Measurements from ENCODE around the gene RAB19.

RAB19 gene, protein sequence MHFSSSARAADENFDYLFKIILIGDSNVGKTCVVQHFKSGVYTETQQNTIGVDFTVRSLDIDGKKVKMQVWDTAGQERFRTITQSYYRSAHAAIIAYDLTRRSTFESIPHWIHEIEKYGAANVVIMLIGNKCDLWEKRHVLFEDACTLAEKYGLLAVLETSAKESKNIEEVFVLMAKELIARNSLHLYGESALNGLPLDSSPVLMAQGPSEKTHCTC

DNA sequence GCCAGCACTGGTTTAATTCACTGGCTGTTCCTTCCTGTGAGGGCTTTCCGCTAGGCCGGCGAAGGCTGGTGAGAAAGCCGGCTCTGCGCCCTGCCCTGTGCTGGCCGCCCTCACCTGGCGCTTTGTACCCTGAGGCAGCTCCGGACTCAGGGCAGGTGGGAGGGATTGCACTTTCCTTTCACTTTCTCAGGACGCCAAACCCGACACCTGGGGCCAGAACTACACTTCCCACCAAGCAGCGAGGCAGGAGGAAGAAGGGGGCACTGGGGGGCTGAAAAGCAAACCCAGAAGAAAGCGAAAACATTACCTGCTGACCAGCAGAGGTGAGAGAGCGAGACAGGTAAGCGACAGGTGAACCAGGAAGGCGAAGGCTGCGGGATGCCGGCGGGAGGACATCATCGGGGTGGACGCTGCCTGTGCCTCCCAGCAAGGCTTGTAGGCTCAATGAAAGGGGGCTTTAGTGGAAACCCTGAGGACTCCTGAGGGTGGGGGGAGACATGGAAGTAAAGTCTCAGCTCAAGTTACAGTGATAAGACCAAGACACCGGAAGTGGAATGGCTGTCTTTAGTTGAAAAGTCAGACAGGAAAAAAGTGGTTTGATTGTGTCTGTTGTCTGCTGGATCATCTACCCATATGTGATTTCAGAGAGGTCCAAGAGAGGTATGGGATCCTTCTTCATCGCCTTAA, at the start of gene RAB19:
Gene RAB19, plus strand, starts transcription at position 181 of the 687 bp plus-strand sequence. CDS start 3,589 bp downstream, outside the sequence.
- DNase-seq = no peak

DNA sequence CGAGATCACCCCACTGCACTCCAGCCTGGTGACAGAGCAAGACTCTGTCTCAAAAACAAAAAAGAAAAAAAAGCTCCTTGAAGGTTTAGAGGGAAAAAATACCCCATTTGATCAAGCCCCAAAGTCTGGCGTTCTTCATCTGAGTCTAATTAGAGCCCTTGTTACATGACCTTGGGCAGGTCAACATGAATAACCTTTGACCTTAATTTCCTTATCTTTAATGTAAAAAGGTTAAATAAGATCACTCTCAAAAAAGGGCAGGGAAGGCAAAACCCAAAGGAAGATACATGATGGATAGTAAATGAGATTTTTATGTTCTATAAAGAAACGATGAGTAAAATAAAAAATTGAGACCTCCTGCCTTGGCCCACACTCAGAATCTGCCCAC, 45.8 kb upstream of the RAB19 start:
- DNase-seq = no peak

DNA sequence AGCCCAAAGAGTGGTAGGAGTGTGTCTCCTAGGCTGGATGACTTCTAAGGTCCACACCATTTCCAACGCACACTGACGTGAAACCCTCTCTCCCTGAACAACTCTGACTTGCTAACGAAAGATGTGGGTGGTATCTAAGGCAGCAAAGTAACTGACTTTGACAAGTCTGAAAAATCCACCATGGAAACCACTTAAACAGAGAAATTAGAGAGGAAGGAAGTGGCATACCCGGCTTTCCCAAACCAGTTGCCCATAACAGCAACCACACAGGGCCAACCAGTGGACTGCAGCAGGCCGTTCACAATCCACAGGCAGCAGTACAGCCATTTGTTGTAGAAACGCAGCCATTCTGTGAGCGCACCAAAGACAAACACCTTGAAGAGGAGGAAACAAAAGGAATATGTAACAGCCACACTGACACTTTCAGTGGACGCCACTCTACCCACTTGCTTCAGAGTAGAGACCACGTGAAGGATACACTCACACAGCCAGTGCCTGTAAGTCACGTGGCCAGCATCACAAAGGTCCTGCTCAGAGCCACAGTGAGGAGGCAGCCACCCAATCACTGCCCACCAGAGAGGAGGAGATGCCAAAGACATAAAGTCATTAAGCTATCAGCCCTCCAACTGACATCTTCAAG, 45.3 kb upstream of the RAB19 start:
- DNase-seq = no peak

DNA sequence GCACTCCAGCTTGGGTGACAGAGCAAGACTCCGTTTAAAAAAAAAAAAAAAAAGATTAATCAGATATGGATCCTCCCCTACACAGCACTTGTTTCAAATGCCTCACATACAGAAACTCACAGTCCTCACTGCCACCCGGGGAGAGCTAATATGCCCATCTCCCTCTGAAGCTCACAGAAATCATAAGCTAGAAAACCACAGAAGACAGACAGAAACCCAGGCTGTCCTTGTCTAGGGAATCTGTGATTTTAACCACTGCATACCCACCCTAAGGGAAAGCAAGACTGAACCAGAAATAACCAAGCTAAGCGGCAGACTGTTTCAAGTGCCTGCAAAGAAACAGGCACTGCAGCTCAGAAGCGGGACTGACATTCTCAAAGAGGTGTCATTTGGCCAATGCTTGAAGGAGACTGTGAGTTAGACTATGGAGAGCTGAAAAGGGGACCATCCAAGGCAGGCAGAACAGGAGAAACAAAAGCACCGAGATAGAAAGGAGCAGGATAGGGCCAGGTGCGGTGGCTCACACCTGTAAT, 43.1 kb upstream of the RAB19 start:
- DNase-seq = no peak

DNA sequence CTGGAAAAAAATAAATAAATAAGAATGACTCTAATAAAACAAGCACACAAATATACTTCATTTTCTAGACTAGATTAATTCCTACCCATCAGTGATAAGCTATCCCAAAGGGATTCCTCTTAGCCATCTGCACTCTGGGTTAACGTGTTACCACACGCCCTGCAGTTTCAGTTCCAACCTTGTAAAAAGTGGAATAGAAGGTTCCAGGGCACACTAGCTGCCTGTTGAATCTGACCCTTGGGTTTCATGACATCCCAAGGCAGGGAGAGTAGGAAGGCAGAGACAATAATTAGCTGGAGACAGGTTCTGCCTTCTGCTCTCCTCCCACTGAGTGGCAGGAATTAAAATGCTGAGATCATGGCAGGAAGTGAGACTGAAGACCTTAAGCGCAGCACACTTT, 39.0 kb upstream of the RAB19 start:
- peak; percentile 93 for DNase-seq

DNA sequence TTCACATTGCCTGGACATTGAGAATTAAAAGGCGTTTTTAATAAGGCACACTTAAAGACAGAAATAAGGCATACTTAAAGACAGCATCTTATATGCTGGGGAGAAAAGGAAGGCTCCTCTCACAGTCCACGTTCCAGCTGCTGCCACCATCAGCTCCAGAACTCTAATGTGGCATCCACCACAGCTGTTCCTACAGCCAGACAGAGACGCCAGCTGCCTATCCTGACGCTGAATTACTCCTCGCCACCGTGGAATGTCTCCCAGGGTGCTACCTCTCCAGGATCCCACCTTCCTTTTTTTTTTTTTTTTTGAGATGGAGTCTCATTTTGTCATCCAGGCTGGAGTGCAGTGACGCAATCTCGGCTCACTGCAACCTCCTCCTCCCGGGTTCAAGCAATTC, 36.3 kb upstream of the RAB19 start:
- peak; percentile 82 for DNase-seq

DNA sequence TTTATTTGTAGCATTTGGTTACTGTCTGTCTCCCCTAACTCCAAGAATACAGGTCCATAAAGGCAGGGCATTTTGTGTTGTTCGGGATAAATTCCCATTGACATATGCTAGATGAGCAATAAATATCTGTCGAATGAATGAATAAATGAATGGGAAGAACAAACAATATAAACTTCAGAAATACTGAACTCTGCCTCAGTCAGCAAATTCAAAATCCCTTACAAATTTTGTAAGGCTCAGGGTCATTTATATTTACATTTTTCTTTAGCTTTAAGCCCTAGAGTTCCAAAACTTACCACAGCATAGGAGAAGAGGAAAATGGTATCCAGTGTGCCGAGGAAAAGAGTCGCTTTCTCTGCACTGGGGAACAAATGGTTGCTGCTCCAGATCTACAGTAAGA, 34.6 kb upstream of the RAB19 start:
- no peak for DNase-seq

DNA sequence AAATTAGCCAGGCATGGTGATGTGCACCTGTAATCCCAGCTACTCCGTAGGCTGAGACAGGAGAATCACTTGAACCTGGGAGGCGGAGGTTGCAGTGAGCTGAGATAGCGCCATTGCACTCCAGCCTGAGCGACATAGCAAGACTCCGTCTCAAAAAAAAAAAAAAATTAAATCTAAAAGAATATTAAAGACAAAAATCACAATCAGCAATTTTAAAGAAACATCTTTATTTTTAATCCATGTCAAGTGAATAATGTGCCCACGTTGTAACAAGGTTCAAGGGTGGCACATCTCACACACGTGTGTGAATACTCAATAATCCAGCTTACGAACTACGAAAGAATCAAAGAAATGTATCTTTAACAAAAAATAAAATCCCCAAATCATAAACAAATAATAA, 28.5 kb upstream of the RAB19 start:
- no peak for DNase-seq

DNA sequence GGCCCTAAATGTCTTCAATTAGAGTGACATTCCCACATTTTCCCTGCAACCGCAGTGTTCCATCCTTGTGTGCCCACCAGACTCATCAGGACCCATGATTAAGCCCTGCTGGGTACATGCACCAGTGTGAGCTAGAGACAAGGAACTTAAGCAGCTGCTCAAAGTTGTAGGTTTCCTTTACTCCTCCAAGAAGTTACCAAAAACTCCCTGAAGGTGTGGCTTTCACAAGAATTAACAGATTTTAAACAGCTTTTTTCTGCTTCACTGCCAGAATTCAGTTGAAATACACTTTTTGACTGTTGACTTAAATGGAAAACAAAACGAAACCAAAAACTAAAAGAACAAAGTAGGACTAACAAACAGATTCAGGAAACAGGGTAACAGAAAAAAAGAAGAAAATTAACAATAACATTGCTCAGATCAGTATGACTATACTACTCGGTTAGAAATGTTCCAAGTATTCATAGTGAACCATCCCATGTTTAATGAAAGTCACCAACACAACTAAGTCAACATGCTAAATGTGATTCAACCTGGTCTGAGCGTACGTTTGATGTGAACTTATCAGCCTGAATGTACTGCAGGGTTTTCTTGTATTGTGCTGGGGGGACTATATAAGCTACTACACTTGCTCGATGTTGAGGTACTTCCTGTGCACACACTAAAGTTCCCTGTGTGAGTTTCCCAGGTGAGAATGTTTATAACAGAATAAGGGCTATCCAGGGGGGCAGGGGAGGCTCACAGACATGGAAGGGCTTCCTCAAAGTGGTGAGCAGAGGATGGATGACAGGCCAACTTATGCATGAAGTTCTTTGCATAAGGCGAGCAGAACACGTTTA, 27.7 kb upstream of the RAB19 start:
- no peak for DNase-seq

DNA sequence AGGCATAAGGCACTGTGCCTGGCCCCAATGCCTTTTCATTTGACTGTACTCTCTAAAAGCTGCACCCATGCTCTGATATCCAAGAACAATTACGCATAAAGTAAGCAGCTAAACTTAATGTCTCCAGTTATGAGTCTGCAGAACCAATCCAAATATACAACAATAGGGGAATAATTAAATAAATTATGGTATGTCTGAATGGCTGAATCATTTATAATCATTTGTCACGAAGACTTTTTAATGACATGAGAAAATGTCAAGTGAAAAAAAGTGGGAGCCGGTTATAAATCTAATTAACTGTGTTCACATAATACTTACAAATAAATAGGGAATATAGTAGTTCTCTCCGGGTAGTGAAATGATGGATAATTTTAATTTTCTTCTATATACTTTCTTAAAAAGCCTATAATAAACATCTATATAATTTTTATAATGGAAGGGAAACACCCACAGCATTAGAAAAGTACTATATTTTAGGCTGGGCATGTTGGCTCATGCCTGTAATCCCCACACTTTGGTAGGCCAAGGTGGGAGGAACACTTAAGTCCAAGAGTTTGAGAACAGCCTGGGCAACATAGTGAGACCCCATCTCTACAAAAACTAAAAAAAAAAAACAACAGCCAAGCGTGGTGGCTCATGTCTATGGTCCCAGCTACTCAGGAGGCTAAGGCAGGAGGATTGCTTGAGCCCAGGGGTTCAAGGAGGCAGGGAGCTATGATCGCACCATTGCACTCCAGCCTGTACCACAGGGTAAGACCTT, 19.7 kb upstream of the RAB19 start:
- no peak for DNase-seq

DNA sequence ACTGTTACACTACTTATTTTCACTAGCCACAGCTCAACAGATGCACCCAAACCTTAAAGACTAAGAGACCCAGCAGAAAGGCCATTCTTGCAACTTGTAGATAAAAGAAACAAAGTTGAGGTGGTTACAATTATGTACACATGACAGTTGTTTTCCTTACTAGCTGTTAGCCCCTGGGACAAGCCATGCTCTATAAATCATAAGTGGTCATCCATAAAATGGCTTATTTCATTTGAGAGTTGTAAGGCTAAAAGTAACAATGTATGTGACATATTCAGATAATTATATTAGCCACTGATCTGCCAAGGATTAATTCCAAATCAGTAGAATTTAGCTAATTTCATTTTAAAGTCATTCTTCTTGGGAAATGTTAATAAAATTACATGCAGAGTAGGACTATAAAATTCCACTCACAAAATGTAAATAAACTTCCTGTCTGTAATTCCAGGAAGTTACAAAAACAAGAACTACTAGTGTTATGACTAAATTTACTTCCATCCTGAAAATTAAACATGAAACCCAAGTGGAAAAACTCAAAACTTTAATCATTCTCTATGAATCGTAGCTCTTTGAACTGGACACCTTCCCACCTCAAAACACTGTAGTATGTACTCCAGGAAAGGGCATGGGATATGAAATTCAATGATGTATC, 18.8 kb upstream of the RAB19 start:
- no peak for DNase-seq

DNA sequence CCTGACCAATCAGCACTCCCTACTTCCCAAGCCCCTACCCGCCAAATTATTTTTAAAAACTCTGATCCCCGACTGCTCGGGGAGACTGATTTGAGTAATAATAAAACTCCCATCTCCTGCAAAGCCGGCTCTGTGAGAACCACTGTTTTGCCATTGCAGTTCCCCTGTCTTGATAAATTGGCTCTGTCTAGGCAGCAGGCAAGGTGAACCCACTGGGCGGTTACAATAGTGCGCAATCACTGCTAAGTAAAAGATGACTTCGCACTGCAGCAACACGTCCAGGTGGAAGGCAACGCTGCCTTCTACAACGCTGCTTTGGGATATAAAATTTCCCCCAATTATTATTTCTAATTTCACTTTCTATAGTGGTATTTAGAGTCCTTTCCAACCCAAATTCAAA, 14.4 kb upstream of the RAB19 start:
- DNase-seq = no peak

DNA sequence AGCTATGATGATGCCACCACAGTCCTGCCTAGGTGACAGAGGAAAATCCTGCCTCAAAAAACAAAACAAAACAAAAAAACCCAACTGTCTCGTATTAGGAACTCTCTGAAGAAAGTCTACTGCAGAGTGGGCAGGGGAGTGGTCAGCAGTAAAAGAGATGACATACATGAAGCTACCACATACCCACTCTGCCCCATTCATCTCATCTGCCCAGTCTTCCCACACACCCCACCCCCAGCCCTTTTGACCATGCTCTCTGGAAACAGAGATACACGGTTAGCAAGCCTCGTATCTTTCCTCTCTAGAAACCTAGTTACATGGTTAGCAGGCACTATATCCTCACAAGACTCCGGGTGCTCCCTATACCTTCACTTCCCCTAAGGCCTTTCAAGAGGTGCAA, 13.8 kb upstream of the RAB19 start:
- DNase-seq = no peak

DNA sequence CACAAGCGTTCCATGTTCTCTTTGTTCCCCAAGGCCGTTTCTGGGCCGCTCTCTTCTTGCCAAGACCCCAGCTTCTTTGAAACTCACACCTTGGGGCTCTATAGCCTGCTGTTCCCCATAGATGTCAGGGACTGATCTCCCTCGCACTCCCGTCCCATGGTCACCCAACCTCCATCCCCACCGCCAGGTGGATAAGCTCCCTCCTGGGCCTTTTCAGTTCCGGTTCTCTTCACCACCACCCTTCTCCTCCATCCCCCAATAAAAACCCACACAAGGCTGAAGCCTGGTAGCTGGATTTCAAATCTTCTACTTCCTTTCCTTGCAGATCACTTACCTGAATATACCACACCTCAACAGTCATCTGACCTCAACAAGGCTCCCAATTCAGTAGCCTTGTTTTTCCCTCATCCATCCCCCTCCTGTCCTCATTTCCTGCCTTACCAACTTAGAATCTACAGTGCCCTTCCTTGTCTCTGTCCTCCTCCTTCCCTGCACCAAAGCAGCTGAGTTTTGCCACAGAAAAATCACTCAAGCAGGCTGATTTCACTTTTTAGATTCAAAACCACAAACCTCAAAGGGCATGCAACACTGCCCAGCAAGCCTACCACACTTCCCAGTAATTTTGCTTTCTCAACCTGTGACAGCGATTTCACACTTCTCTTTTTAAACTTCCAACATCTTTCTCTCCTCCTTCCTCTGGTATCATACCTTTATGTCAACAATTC, 13.2 kb upstream of the RAB19 start:
- no peak for DNase-seq

DNA sequence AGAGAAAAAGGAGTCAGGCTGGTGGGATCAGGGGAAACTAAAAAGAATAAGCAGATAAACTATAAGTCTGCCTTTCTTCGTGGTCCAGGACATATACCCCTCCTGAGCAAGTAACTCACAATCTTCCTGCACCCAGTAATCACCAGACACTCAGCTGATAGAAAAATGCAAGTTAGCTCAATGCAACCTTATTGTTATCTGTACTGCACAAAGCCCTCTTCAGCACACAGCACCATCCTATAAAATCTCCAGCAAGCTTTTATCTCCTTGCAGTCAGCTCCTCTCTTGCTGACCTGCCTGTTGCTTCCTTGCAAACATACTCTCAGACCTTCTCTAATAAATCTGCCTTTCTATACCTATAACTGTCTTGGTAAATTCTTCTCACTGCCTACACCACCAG, 12.2 kb upstream of the RAB19 start:
- DNase-seq = no peak

DNA sequence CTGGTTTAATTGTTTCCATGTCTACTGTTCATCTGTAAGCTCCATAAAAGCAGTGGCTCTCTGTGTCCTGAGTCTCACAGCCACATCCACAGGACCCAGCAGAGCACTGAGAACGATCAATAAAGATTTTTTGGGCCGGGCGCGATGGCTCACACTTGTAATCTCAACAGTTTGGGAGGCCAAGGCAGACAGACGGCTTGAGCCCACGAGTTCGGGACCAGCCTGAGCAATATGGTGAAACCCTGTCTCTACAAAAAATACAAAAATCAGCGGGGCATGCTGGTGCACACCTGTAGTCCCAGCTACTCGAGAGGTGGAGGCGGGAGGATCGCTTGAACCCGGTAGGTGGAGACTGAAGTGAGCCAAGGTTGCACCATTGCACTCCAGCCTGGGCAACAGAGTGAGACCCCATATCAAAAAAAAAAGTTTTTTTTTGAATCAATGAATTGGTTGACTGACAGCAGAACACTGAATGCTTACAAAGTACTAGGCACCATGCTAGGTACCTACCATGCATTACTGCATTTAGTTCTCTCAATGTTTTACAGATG, 10.0 kb upstream of the RAB19 start:
- no peak for DNase-seq

DNA sequence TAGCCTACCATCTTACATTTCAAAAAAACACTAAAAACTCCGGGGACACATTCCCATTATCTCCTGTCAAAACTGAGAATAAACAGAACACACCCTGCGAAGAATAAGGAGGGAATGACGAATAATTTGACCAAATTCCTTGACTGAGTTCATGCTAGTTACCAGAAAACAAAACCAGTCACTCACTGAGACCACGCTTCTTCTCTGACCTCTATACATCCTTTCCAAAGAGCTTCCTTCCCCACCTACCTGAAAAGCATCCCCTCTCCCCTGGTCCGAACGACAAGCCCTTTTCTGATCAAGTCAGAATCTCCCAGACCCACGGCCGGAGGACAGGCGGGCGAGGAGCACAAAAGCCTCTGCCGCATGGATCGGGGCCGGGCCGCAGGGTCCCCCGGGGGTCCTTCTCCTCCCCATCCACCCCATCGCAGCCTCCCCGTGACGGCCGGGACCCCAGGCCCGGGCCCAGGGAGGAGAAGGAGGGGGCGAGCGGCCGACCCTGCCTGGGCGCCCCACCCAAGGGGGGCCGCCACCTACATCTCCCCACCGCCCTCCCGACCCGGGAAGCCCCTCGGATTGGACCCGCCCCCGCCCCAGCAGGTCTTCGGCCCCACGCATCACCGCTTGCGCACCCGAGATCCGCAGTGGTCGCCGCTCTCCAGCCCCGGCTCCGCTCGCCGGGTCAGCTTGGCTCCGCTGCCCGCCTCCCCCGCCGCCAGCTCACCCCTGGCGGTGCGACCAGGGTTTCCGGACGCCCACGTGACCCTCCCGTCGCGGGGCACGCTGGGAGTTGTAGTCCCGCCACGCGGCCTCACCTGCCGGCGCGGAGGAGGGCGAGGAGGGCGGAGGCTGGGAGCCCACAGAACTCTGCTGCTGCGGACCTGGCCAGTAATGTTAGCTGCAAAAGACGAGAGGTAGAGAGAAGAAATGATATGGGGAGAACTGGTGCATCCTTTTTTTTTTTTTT, 5.8 kb upstream of the RAB19 start, which contains the start of gene SLC37A3:
Gene SLC37A3, minus strand, starts transcription at position 747 of the 967 bp plus-strand sequence. CDS start 16,004 bp downstream, outside the sequence.
- peak; percentile 56 for DNase-seq

DNA sequence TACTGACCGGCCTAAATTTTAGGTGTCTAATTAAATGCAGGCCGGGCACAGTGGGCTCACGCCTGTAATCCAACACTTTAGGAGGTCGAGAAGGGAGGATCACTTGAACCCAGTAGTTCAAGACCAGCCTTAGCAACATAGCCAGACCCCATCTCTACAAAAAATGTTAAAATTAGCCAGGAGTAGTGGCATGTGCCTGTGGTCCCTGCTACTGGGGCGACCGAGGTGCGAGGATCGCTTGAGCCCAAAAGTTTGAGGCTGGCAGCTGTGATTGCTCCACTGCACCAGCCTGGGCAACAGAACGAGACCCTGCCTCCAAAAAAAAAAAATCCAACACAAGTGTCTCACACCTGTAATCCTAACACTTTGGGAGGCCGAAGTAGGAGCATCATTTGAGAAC, 5.0 kb upstream of the RAB19 start:
- no peak for DNase-seq

DNA sequence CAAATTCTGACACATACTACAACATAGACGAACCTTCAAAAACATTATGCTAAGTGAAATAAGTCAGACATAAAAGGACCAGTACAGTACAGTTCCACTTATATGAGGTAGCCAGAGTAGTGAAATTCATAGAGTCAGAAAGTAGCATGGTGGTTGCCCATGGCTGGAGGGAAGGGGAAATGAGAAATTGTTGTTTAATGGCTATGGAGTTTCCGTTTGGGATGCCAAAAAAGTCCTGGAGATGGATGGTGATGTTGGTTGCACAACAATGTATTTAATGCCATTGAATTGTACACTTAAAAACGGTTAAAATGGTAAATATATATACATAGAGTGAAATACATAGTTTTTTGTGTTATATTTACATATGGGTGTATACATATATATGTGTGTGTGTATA, 3.5 kb upstream of the RAB19 start:
- DNase-seq = no peak

All from NCI-H2171 treated with DMSO at 0.1 percent for 48 hours (cell line).